MM.1S (cell line): ENCODE measurements around the gene SRSF2.

ENCODE experiments used
- CTCF ChIP-seq: fragments of 300-600 bp; sonication (generic); IDR thresholded peaks from 2 replicates; pipeline ENCODE4 v1.5.1; 2016; ENCODE audit warnings: antibody characterized with exemption, low read length, mixed read lengths
- EZH2phosphoT487 ChIP-seq: fragments of 300-600 bp; sonication (generic); IDR thresholded peaks from 2 replicates; pipeline ENCODE4 v1.6.1; 2018; ENCODE audit warnings: antibody characterized with exemption, low read length

DNA sequence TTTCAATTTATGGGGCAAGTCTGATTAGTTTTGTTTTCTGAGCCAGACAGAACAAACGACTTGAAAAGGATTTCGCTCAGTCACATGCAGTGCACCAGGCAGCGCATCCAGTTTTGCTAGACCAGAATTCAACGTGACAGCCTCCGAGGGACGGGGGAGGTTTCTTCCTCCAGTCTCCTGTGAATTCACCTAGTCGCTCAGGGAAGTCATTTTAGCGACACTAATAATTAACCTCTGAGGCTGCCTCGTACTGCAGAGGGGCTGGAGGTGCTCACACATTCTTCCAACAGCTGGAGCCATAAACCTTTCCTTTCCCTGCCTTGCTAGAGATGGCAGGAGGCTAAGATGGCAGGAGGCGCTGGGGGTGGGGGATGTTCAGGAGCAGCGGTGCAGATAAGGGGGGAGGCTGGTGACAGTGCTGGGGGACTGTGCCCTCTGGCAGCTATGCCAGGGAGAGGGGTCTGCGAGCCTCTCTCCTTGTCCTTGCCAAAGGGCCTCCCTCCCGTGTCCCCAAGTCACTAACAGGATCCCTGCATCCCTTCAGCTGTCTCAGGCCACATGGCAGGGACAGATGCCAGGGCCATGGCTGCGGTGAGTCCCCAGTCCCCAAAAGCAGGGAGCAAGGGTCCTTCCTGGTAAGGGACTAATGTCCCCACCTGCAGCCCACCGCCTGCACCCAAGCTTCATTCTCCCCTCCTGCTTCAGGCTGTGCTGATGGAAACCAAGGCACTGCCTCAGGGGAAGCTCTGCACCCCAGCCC is 50.4 kb downstream of the SRSF2 start:
- no peak for TF ChIP-seq CTCF
- no peak for TF ChIP-seq EZH2phosphoT487
